KOPT-K1 (cell line): Measurements from ENCODE around the gene UGT8.
"Not testable (repeated sequence)": the region's sequence is repeated elsewhere in the genome, so short reads cannot be mapped to it uniquely, and the experiment has no call there.

Source experiments
- H3K27ac ChIP-seq: fragments of 200-600 bp; sonication (generic); 2 replicates; pipeline ENCODE4 v1.5.1; 2016; ENCODE audit warnings: antibody characterized with exemption, mild to moderate bottlenecking, low read depth, low read length; ENCODE audit not compliant: poor library complexity, severe bottlenecking
- H3K36me3 ChIP-seq: fragments of 200-600 bp; sonication (generic); 2 replicates; pipeline ENCODE4 v1.5.1; 2017; ENCODE audit warnings: antibody characterized with exemption, mild to moderate bottlenecking, low read length, moderate library complexity; ENCODE audit not compliant: insufficient read depth
- H3K9me3 ChIP-seq: fragments of 200-600 bp; sonication (generic); 2 replicates; pipeline ENCODE4 v1.5.1; 2017; ENCODE audit warnings: antibody characterized with exemption, low read length, mild to moderate bottlenecking; ENCODE audit not compliant: insufficient read depth, poor library complexity, severe bottlenecking

UGT8 gene, protein sequence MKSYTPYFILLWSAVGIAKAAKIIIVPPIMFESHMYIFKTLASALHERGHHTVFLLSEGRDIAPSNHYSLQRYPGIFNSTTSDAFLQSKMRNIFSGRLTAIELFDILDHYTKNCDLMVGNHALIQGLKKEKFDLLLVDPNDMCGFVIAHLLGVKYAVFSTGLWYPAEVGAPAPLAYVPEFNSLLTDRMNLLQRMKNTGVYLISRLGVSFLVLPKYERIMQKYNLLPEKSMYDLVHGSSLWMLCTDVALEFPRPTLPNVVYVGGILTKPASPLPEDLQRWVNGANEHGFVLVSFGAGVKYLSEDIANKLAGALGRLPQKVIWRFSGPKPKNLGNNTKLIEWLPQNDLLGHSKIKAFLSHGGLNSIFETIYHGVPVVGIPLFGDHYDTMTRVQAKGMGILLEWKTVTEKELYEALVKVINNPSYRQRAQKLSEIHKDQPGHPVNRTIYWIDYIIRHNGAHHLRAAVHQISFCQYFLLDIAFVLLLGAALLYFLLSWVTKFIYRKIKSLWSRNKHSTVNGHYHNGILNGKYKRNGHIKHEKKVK

DNA sequence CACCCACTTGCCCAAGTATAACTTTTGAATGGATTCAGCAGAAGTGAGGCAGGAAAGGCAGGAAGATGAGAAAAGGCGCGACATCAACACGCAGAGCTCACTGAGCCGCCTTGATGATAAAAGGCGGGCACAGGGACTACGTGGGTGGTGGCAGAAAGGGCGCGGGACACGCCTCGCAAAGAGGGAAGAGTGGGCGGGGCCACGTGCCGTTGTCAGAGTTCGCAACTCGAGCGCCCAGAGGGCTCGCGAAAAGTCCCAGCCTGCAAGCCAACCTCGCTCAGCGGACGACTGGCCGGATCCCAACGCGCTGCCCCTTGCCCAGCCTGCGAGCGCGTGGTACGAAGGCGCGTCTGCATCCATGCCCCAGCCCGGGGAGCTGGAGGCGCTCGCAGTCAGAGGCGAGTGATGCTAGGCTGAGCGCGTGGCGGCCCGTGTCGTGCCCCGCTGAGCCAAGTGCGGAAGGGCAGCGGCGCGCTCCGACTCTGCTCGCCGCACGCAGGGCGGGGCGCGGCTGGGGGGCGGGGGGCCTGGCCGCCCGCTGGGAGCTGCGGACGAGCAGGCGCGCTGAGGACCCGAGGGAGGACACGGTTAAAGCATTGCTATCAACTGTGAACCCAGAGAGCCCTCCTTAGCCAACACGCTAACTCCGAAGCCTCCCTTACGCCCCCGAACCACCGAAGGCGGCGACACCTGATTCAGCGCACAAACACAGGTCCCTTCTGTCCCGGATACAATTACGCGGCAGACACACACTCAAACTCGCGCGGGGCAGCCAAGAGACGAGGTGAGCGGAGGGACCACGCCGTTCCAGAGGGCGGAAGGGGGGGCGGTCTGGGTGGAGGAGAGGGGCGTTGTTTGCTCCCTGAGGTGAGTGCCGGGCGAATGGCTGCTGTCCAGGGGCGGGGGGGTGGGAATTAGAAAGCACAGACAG lies at the start of gene UGT8:
Gene UGT8 (plus strand): TSS at position 617 of the 931 bp plus-strand sequence. CDS start 24,074 bp downstream, outside the sequence.
- Histone ChIP-seq H3K27ac (no peak within 1 kb of the TSS), H3K36me3 (no peaks in the 10 kb centered on the region), H3K9me3 (peaks cover 10% of the 10 kb centered on the region)

DNA sequence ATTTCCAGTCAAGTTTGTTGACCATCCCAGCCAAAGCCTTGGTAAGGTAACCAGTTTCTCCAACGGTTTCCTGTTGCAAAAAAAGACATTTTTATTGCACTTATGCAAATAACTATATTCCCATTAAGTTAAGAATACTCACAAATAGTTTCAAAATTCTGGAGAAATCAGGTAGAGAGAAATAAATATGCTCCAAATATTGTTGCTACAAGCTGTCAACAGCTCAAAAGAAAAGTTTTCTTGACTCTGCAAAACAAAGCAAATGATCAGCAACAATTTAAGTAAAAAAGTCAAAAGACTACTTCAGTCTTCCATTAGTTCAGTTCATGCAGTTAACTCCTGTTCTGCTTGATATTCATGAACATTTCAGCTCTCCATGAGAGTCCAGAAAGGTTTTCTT lies 49.0 kb upstream of the UGT8 start:
- Histone ChIP-seq H3K9me3 (peaks cover 5% of the 10 kb centered on the region), H3K27ac (no peak overlapping the region), H3K36me3 (no peaks in the 10 kb centered on the region)

DNA sequence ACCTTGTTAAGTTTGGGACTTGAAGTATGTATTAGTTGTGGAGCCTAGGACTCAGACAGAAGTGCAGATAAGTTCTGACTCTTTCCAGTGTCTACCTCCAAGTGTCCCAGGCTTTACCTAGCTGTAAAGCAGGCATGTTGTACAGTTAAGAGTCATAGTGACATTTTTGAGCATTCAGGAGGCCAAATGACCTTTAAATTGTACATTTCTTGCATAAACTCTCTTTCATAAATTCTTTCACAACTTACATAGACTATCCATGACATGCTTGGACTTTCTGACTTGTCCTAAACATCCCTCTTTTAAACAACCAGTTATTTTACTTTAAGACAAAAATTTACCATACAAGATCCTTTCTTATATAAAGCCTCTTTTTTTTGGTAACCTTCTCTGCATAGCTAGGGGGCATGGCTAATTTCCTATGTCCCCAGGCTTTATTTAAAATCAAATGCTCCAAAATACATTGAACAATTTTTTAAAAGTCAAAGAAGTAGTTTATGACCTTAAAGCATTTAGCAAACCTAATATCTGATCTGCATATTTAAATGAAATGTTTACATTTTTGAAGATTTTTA lies 40.1 kb upstream of the UGT8 start:
- Histone ChIP-seq H3K36me3 (no peaks in the 10 kb centered on the region), H3K27ac (no peak overlapping the region), H3K9me3 (peaks cover 24% of the 10 kb centered on the region)

DNA sequence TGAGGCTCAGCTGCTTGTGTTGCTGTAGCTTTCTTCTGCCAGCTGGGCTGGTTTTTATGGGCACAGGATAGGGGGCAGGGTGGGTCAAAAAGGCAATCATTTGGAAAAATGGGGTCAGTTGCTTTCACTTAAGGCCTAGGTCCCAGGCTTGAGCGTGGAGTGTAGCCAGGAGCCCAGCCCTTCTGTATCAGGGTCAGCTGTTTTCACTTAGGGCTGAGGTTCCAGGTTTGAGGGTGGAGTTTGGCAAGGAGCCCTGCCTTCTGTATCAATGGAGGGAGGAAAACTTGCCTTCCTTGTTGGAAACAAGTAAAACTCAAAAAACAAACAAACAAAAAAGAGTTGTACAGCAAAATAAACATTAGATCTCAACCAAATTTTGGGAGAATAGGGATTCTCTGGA lies 37.0 kb upstream of the UGT8 start:
- Histone ChIP-seq H3K27ac (no peak overlapping the region), H3K36me3 (no peaks in the 10 kb centered on the region), H3K9me3 (peaks cover 24% of the 10 kb centered on the region)

DNA sequence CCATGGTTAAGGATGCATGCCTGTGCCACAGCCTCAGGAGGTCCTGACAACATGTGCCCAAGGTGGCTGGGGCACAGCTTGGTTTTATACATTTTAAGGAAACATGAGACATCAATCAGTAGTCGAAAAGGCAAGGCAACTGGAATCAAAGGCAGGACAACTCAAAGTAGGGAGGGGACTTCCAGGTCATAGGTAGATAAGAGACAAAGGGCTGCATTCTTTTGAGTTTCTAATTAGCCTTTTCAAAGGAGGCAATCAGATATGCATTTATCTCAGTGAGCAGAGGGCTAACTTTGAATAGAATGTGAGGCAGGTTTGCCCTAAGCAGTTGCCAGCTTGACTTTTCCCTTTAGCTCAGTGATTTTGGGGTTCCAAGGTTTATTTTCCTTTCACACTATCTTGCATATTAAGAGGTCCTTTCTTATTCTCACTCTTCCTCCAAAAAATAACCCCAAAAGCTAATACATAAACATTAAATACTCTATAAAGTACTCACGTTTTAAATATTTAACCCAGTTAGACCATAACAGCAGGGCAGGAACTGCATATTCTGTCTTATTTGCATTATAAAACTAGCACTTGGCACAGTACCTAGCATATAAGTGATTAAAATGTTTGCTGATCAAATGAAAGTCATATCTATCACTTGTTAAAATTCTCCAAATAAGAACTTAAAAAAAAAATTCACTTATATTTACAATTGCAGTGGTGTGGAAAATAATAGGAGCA lies 36.3 kb upstream of the UGT8 start:
- no peaks in the 10 kb centered on the region for H3K36me3 ChIP-seq
- H3K9me3 ChIP-seq = peaks cover 23% of the 10 kb centered on the region
- H3K27ac ChIP-seq = no peak overlapping the region

DNA sequence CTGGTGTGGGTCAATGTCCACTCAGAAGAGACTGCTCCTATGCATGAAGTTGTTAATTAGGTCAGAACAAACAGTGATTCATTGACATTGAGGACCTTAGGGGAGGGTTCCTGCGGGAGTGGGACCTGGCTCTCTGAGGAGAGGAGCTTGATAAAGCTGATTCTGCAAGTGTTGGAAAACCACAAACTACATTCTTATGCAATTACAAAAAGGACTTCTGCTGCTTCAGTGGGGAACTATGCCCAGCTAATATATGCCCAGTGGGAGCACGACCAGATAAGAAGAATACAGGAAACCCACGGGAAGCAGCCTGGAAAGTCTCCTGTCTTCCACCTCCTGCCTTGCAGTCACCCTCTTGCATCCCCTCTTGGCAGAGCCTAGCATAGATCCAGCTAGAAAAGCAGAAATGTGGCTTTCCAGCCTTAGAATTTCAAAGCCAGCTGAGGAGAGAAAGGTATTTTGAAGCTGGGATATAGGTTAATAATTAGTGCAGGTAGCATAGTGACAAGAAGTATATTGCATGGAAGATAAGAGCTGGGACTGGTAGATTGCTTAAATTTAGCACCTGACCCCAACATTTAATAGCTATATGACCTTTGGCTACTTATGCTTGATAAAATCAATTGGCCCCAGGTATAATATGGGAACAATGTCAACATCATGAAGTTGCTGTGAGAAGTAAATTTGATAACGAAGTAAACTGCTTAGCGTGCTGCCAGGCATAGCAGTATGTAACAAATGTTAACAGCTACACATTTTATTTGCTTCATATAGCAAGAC lies 34.9 kb upstream of the UGT8 start:
- H3K27ac ChIP-seq = no peak overlapping the region
- H3K9me3 ChIP-seq = peaks cover 10% of the 10 kb centered on the region
- no peaks in the 10 kb centered on the region for H3K36me3 ChIP-seq

DNA sequence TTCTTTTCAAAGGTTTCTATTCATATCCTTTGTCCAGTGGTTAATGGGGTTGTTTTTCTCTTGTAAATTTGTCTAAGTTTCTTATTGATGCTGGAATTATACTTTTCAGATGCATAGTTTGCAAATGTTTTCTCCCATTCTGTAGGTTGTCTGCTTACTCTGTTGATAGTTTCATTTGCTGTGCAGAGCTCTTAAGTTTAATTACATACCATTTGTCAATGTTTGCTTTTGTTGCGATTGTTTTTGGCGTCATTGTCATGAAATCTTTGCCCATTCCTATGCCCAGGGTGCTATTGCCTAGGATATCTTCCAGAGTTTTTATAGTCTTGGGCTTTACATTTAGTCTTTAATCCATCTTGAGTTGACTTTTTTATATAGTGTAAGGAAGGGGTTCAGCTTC lies 21.2 kb upstream of the UGT8 start:
- H3K9me3 ChIP-seq = no peaks in the 10 kb centered on the region
- H3K36me3 ChIP-seq = no peaks in the 10 kb centered on the region
- no peak overlapping the region for H3K27ac ChIP-seq

DNA sequence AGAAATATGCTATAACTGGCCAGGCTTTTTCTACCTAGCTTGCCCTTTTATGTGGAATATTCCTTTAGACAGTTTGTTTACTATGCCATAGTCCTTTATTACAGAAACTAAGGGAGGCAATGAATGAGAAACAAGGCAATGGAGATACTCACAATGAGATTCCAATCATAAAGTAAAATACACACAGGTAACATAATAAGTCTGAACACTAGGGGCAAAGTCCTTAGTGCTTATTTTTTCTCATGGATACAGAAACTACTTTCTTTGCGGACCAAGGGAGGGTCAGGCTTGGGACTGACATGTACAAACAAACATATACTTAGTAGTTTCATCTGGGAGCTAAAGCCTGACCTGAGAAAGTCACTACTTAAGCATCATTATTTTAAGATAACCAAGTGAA lies 16.0 kb upstream of the UGT8 start:
- no peaks in the 10 kb centered on the region for H3K9me3 ChIP-seq
- no peak overlapping the region for H3K27ac ChIP-seq
- H3K36me3 ChIP-seq = no peaks in the 10 kb centered on the region

DNA sequence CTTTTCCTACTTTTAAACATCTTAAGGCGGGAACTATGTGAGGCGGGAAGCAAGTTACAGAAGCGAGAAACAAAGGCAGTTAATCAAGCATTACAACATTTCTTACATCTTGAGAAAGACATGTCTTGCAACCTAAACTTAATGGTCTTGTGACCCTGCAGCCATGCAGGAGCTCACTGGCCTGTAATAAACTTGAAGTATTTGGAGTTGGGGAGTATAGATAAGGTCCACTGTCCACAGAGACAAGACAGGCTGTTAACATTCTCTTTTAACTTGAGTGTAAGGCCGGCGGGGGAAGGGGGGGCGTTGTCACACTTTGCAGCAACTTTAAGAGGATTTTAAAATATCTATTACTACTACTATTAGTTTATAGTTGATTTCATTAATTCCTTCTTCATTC lies 10.3 kb upstream of the UGT8 start:
- H3K36me3 ChIP-seq = no peaks in the 10 kb centered on the region
- no peaks in the 10 kb centered on the region for H3K9me3 ChIP-seq
- no peak overlapping the region for H3K27ac ChIP-seq

DNA sequence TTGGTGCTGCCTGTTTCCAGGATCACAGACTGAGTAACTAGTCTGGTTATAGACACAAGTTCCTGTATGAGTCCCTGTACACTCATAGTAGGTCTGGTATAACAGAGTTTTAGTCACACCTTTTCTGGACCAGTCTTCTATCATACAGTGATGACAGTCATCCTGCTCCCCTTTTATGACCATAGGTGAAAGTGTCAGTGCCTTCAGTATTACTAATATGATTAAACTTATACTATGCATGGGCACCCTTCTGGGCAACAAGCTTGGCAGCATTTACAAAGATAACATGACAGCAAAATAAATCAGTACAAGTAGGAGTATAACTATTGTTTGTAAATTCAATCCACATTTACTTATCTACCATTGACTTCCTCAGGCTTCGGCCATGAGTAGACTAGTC lies 8.2 kb upstream of the UGT8 start:
- not testable (repeated sequence) for H3K9me3 ChIP-seq, H3K27ac ChIP-seq, H3K36me3 ChIP-seq

DNA sequence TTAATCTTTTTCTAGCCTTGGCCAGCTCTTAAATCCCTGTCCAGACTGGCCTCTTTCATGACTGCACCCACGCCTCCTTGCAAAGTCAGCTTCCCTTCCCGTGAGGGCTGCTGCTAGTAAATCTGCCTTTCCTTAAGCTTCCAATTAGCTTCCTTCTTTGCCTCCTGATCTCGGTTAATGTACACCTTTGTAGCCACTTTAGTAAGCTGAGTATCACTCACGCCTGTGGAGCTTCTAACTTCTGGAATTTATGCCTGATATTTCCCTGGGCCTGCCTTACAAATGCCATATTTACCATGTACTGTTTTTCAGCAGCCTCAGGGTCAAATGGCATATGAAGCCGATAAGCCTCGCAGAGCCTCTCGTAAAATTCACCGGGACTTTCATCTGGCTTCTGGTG lies 5.1 kb upstream of the UGT8 start:
- peaks cover 8% of the 10 kb centered on the region for H3K9me3 ChIP-seq
- H3K36me3 ChIP-seq = no peaks in the 10 kb centered on the region
- no peak overlapping the region for H3K27ac ChIP-seq

DNA sequence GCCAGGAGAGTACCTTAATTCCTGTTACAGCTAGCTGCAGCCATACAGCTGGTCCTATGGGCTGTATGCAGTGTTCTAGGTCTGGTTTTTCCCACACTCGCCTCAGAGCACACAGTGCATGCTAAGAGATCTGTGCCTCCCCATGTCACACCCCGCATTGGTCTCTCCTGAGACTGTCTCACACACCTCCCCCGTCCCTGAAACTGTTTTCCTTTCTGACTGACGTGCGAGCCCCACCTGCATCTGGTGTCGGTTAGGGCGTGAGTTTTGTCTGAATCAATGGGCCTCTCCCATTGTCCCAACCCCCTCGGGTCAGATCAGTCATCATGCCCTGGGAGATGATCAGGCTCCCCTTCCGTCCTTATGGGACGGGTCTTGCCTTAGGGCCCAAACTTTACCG lies 3.4 kb upstream of the UGT8 start:
- H3K9me3 ChIP-seq = peaks cover 10% of the 10 kb centered on the region
- H3K36me3 ChIP-seq = no peaks in the 10 kb centered on the region
- H3K27ac ChIP-seq = no peak overlapping the region

DNA sequence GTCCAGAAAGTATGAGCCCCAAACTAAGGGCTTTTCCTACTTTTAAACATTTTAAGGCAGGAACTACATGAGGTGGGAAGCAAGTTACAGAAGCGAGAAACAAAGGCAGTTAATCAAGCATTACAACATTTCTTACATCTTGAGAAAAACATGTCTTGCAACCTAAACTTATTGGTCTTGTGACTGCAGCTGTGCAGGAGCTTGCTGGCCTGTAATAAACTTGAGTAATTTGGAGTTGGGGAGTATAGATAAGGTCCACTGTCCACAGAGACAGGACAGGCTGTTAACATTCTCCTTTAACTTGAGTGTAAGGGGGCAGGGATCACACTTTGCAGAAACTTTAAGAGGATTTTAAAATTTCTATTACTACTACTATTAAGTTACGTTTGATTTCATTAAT lies 2.7 kb upstream of the UGT8 start:
- H3K9me3 ChIP-seq = peaks cover 10% of the 10 kb centered on the region
- H3K27ac ChIP-seq = no peak overlapping the region
- H3K36me3 ChIP-seq = no peaks in the 10 kb centered on the region
